K562 (cell line): ENCODE results near the gene MRPL32. TPM values are rescaled to one million over a fixed set of nuclear protein-coding genes. Genes with fewer than 3 reads are reported as not detected.

Experiments
- ATAC-seq: fragments of 200-7000 bp; cut with Tn5 transposase; 3 replicates; pipeline ENCODE4 v1.9.1; 2020; ENCODE audit warnings: moderate library complexity
- BruUV-seq: library from RNA; stranded (reverse); fragments of 400-500 nt; replicated peaks from 2 replicates; lab custom pipeline; 2021; lab: Mats Ljungman, UMichigan
- CTCF ChIA-PET: fragments of 300-600 bp; formaldehyde crosslinking; extraction: SDS; loops from one replicate; lab custom pipeline; 2021; ENCODE audit warnings: low intra/inter-chr PET ratio; lab: Yijun Ruan, JAX
- POLR2A ChIA-PET: fragments of 300-600, 350-650 bp; sonication (Branson Sonifier 250); formaldehyde crosslinking; extraction: SDS; loops from one replicate; lab custom pipeline; 2021; ENCODE audit warnings: antibody characterized with exemption, inconsistent platforms; lab: Yijun Ruan, JAX
- DNase-seq, 4 experiments: peaks; one replicate each; pipeline versions ENCODE4 v3.0.0 to v3.0.0-alpha.2; 2011 to 2018; ENCODE audit warnings: low spot score in 3 of 4, mixed read lengths in 3 of 4; ENCODE audit errors: extremely low read depth in 1 of 4
- FAIRE-seq: peaks from 2 replicates; lab custom pipeline; 2011; peaks lifted over from hg19 to GRCh38; lab: Jason Lieb, UNC
- H2AFZ ChIP-seq: 2 replicates; pipeline ENCODE4 v1.6.0; 2011; ENCODE audit warnings: low read depth, low read length, control low read depth, inconsistent platforms
- H3K27ac ChIP-seq: fragments of 200-600 bp; 3 replicates; pipeline ENCODE4 v1.8.0; 2011; ENCODE audit warnings: low read depth, mild to moderate bottlenecking, control low read depth, inconsistent platforms, low read length, moderate library complexity, mixed read lengths; ENCODE audit errors: extremely low read depth
- H3K27me3 ChIP-seq, 2 experiments: fragments of 300-600 bp in 1 of 2; 2 replicates in 1 of 2; 3 replicates in 1 of 2; pipeline versions ENCODE4 v1.6.0 to v1.8.0; 2011; ENCODE audit warnings: inconsistent platforms in 2 of 2, low read length in 2 of 2, mild to moderate bottlenecking in 1 of 2, mixed read lengths in 1 of 2, moderate library complexity in 1 of 2; ENCODE audit not compliant: control insufficient read depth in 2 of 2, insufficient read depth in 2 of 2
- H3K36me3 ChIP-seq: fragments of 300-600 bp; 3 replicates; pipeline ENCODE4 v1.8.0; 2011; ENCODE audit warnings: mild to moderate bottlenecking, low read length, inconsistent platforms; ENCODE audit not compliant: control insufficient read depth, insufficient read depth
- H3K4me1 ChIP-seq, 2 experiments: fragments of 200-600 bp in 1 of 2; replicated peaks in 1 of 2; 2 replicates in 1 of 2; 3 replicates in 1 of 2; pipeline versions ENCODE4 v1.5.1 to v1.8.0; 2011; ENCODE audit warnings: inconsistent platforms in 2 of 2, low read length in 2 of 2, mild to moderate bottlenecking in 1 of 2, mixed read lengths in 1 of 2, moderate library complexity in 1 of 2; ENCODE audit not compliant: control insufficient read depth in 2 of 2, insufficient read depth in 2 of 2
- H3K4me2 ChIP-seq: 2 replicates; pipeline ENCODE4 v1.6.1; 2011; ENCODE audit warnings: low read length, control low read depth, inconsistent platforms, mixed read lengths; ENCODE audit not compliant: insufficient read depth
- H3K4me3 ChIP-seq: fragments of 200-600 bp; sonication (generic), shearing (Covaris generic); 2 replicates; pipeline ENCODE4 v1.5.1; 2016; ENCODE audit warnings: control low read depth, inconsistent platforms
- H3K79me2 ChIP-seq: fragments of 200-600 bp; 3 replicates; pipeline ENCODE4 v1.8.0; 2011; ENCODE audit warnings: low read length, inconsistent platforms; ENCODE audit not compliant: control insufficient read depth, insufficient read depth
- H3K9ac ChIP-seq, 2 experiments: 2 replicates each; pipeline versions ENCODE4 v1.6.0 to v1.6.1; 2011; ENCODE audit warnings: low read depth in 2 of 2, low read length in 2 of 2, control low read depth in 1 of 2, inconsistent platforms in 1 of 2, mild to moderate bottlenecking in 1 of 2, mixed read lengths in 1 of 2; ENCODE audit not compliant: insufficient read depth in 1 of 2
- H3K9me1 ChIP-seq: one replicate; pipeline ENCODE4 v1.6.0; 2011; ENCODE audit warnings: inconsistent platforms, mild to moderate bottlenecking, low read length, moderate library complexity; ENCODE audit not compliant: control insufficient read depth, insufficient read depth
- H3K9me3 ChIP-seq: replicated peaks from 2 replicates; pipeline ENCODE4 v1.5.1; 2011; ENCODE audit warnings: low read depth, low read length, inconsistent platforms; ENCODE audit not compliant: control insufficient read depth, insufficient read depth
- H4K20me1 ChIP-seq: replicated peaks from 2 replicates; pipeline ENCODE4 v1.6.1; 2011; ENCODE audit warnings: low read length, inconsistent platforms, mixed read lengths; ENCODE audit not compliant: control insufficient read depth, insufficient read depth
- ADNP ChIP-seq: fragments of 200-800 bp; sonication (Bioruptor generic); IDR thresholded peaks from 2 replicates; pipeline ENCODE4 v1.6.1; 2016; ENCODE audit warnings: missing genetic modification characterization, missing compliant biosample characterization
- CEBPB ChIP-seq: fragments of 450-650 bp; IDR thresholded peaks from 2 replicates; pipeline ENCODE4 v1.6.1; 2016; ENCODE audit warnings: missing genetic modification characterization, missing compliant biosample characterization
- CEBPG ChIP-seq, 3 experiments: fragments of 200-800 bp in 1 of 3; sonication (Bioruptor generic) in 1 of 3; sonication (generic) in 1 of 3; formaldehyde crosslinking in 1 of 3; IDR thresholded peaks in 2 of 3; conservative IDR thresholded peaks in 1 of 3; 2 replicates each; pipeline versions ENCODE4 v1.6.1 to v1.8.0; 2016 to 2022; ENCODE audit warnings: missing compliant biosample characterization in 2 of 3, missing genetic modification characterization in 2 of 3, mild to moderate bottlenecking in 1 of 3, missing genetic modification reagents in 1 of 3
- CREBBP ChIP-seq: IDR thresholded peaks from one replicate; pipeline ENCODE4 v1.6.1; 2012; ENCODE audit warnings: low read depth, mild to moderate bottlenecking, control low read depth, inconsistent platforms, low read length
- CTBP1 ChIP-seq: fragments of 450-650 bp; IDR thresholded peaks from 2 replicates; pipeline ENCODE4 v1.6.1; 2016; ENCODE audit warnings: borderline replicate concordance
- HDAC2 ChIP-seq: fragments of 450-650 bp; IDR thresholded peaks from 2 replicates; pipeline ENCODE4 v1.6.1; 2016; ENCODE audit warnings: mild to moderate bottlenecking
- HNRNPK ChIP-seq: fragments of 200-400 bp; formaldehyde crosslinking; IDR thresholded peaks from one replicate; pipeline ENCODE4 v1.6.1; 2018; ENCODE audit warnings: mild to moderate bottlenecking, low read depth, low read length; ENCODE audit not compliant: poor library complexity, severe bottlenecking
- NELFE ChIP-seq: IDR thresholded peaks from 2 replicates; pipeline ENCODE4 v1.6.1; 2011; ENCODE audit warnings: mild to moderate bottlenecking; ENCODE audit not compliant: insufficient read depth, insufficient read length
- NR2F6 ChIP-seq: fragments of 450-650 bp; formaldehyde crosslinking; IDR thresholded peaks from 2 replicates; pipeline ENCODE4 v1.4.0; 2020; ENCODE audit warnings: mild to moderate bottlenecking
- RFX5 ChIP-seq: IDR thresholded peaks from 2 replicates; pipeline ENCODE4 v1.6.1; 2011; ENCODE audit warnings: low read depth, mild to moderate bottlenecking, improper control_type of control experiment, low read length
- SMAD2 ChIP-seq: fragments of 150-350 bp; IDR thresholded peaks from 2 replicates; pipeline ENCODE4 v1.6.1; 2014; ENCODE audit warnings: low read depth, mild to moderate bottlenecking, low read length
- SPI1 ChIP-seq: IDR thresholded peaks from 2 replicates; pipeline ENCODE4 v1.6.1; 2011; ENCODE audit warnings: low read depth, low read length, control low read depth, borderline replicate concordance
- STAT5A ChIP-seq: IDR thresholded peaks from 2 replicates; pipeline ENCODE4 v1.6.1; 2012; ENCODE audit warnings: low read length, inconsistent platforms, borderline replicate concordance
- TARDBP ChIP-seq: fragments of 450-650 bp; IDR thresholded peaks from 2 replicates; pipeline ENCODE4 v1.6.1; 2016
- XRCC5 ChIP-seq: fragments of 200-400 bp; formaldehyde crosslinking; IDR thresholded peaks from 2 replicates; pipeline ENCODE4 v1.6.1; 2017; ENCODE audit warnings: low read depth, mild to moderate bottlenecking, low read length
- ZFP36 ChIP-seq: fragments of 150-350 bp; IDR thresholded peaks from 2 replicates; pipeline ENCODE4 v1.6.1; 2018; ENCODE audit warnings: low read length, low read depth; ENCODE audit not compliant: partially characterized antibody
- WGBS: fragments of 100-300 bp; shearing (Covaris generic); methylation state at CpG from one replicate; pipeline ENCODE4 v1.1.6; 2016; ENCODE audit warnings: low coverage, mixed read lengths; ENCODE audit not compliant: insufficient coverage; ENCODE audit errors: missing lambda C conversion rate; 5-methylcytosine and 5-hydroxymethylcytosine counted together
- in situ Hi-C: fragments of 300-500 bp; cut with MboI; formaldehyde crosslinking; loops from 4 replicates; pipeline ENCODE4 v1.15.0; 2018; ENCODE audit warnings: inconsistent platforms, mixed read lengths
- intact Hi-C: fragments of 100-400 bp; cut with micrococcal nuclease; formaldehyde crosslinking; loops from 2 replicates; pipeline ENCODE4 v1.14.2; 2022
- polyA plus RNA-seq, 8 experiments: library from polyadenylated mRNA; depleted of rRNA in 4 of 8; stranded (reverse) in 5 of 8; unstranded in 3 of 8; fragments of >200 nt; fragmentation: Nextera tagmentation in 2 of 8; fragmentation: Illumina TruSeq in 1 of 8; extraction: Ambion mirVana in 2 of 8; extraction: Trizol in 1 of 8; gene quantifications; 2 replicates each; pipeline versions ENCODE4 v1.2.1 to v1.2.3, GENCODE V29; 2011 to 2014; ENCODE audit warnings: inconsistent platforms in 1 of 8, missing spikeins in 1 of 8
- total RNA-seq, 7 experiments: library from RNA; depleted of rRNA in 6 of 7; stranded (reverse); fragments of >200 nt in 6 of 7; fragmentation: Illumina TruSeq in 2 of 7; extraction: Trizol in 2 of 7; gene quantifications; 2 replicates each; pipeline versions ENCODE4 v1.2.1 to v1.2.3, GENCODE V29; 2011 to 2021; ENCODE audit warnings: low replicate concordance in 1 of 7
- TF ChIP-seq, protein P1 (sequence below): fragments of 200-800 bp; sonication (Bioruptor generic); IDR thresholded peaks from 2 replicates; pipeline ENCODE4 v1.6.1; 2016; ENCODE audit warnings: missing genetic modification characterization, missing compliant biosample characterization
- TF ChIP-seq, protein P2 (sequence below), 2 experiments: fragments of 250-450 bp in 1 of 2; fragments of 450-650 bp in 1 of 2; sonication (Bioruptor Pico) in 1 of 2; IDR thresholded peaks; 2 replicates each; pipeline versions ENCODE4 v1.6.1 to v1.8.0; 2016 to 2021; ENCODE audit warnings: mild to moderate bottlenecking in 2 of 2, moderate library complexity in 2 of 2, missing compliant biosample characterization in 1 of 2, missing genetic modification characterization in 1 of 2

The MRPL32 gene
- total and polyA plus RNA-seq, 9 of the 15 experiments (the other 6 are each of a cell fraction or from before 2014, with no cell fraction given), result 75.5 to 351 (median 138) TPM

GRCh38 chr7:42926204-42926603 is 6.0 kb upstream of the MRPL32 start:
- Histone ChIP-seq H3K4me1 (peaks cover 0 to 19% of the 10 kb centered on the region in 2 experiments; a peak in 3 of 5 replicates), H3K4me3 (no peak overlapping the region), H3K79me2 (peaks cover 64% of the 10 kb centered on the region), H3K27ac (no peak overlapping the region), H4K20me1 (peaks cover 13% of the 10 kb centered on the region; the same call in 1 of the 2 replicates), H2AFZ (no peak overlapping the region), H3K9me1 (no peaks in the 10 kb centered on the region), H3K27me3 (no peaks in the 10 kb centered on the region), H3K36me3 (peaks cover 92% of the 10 kb centered on the region), H3K9ac (no peak overlapping the region), H3K4me2 (no peak overlapping the region), H3K9me3 (no peaks in the 10 kb centered on the region)
- BruUV-seq, result no TSS peak
- in situ Hi-C loops (loop anchor here (25.0 kb wide), 1 partner anchor 336 kb away; no protein-coding TSS in a partner anchor), intact Hi-C loops (no loop called here)
- ATAC-seq (no peak), FAIRE-seq (no peak), DNase-seq (no peak)
- 57% methylated on average over 5 of the region's 5 CpGs for WGBS
- ChIA-PET CTCF (no interaction called here), POLR2A (interaction anchor here (0.5 to 1.7 kb wide), 2 partner anchors 10 to 1854 kb away, joined by 3 to 5 read pairs; no protein-coding TSS in a partner anchor)
- TF ChIP-seq NELFE, result no peak
- TF ChIP-seq CEBPG (CRISPR knock-in tag; IDR thresholded peaks at IDR 0.05), result no peak
- 0 out of 4 replicates have a peak, but pooled peaks of 1 of the 2 experiments have one; percentile 25 for TF ChIP-seq CEBPG (tag; conservative IDR thresholded peaks at IDR 0.05 in 1 of 2, IDR thresholded peaks at IDR 0.05 in 1 of 2)
- TF ChIP-seq XRCC5, result no peak
- no peak for TF ChIP-seq STAT5A
- TF ChIP-seq TARDBP, result no peak
- TF ChIP-seq NR2F6, result no peak
- no peak for TF ChIP-seq CREBBP
- no peak for TF ChIP-seq CTBP1
- TF ChIP-seq SPI1, result peak; percentile 96
- TF ChIP-seq, protein P1, sequence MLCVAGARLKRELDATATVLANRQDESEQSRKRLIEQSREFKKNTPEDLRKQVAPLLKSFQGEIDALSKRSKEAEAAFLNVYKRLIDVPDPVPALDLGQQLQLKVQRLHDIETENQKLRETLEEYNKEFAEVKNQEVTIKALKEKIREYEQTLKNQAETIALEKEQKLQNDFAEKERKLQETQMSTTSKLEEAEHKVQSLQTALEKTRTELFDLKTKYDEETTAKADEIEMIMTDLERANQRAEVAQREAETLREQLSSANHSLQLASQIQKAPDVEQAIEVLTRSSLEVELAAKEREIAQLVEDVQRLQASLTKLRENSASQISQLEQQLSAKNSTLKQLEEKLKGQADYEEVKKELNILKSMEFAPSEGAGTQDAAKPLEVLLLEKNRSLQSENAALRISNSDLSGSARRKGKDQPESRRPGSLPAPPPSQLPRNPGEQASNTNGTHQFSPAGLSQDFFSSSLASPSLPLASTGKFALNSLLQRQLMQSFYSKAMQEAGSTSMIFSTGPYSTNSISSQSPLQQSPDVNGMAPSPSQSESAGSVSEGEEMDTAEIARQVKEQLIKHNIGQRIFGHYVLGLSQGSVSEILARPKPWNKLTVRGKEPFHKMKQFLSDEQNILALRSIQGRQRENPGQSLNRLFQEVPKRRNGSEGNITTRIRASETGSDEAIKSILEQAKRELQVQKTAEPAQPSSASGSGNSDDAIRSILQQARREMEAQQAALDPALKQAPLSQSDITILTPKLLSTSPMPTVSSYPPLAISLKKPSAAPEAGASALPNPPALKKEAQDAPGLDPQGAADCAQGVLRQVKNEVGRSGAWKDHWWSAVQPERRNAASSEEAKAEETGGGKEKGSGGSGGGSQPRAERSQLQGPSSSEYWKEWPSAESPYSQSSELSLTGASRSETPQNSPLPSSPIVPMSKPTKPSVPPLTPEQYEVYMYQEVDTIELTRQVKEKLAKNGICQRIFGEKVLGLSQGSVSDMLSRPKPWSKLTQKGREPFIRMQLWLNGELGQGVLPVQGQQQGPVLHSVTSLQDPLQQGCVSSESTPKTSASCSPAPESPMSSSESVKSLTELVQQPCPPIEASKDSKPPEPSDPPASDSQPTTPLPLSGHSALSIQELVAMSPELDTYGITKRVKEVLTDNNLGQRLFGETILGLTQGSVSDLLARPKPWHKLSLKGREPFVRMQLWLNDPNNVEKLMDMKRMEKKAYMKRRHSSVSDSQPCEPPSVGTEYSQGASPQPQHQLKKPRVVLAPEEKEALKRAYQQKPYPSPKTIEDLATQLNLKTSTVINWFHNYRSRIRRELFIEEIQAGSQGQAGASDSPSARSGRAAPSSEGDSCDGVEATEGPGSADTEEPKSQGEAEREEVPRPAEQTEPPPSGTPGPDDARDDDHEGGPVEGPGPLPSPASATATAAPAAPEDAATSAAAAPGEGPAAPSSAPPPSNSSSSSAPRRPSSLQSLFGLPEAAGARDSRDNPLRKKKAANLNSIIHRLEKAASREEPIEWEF (CRISPR knock-in tag), result no peak
- TF ChIP-seq SMAD2, result no peak
- no peak for TF ChIP-seq HDAC2
- TF ChIP-seq, protein P2, sequence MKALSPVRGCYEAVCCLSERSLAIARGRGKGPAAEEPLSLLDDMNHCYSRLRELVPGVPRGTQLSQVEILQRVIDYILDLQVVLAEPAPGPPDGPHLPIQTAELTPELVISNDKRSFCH (CRISPR knock-in tag; IDR thresholded peaks at IDR 0.05), result no peak
- TF ChIP-seq, protein P2 (tag; IDR thresholded peaks at IDR 0.05), result no peak
- TF ChIP-seq ZFP36, result no peak
- TF ChIP-seq HNRNPK, result no peak
- TF ChIP-seq ADNP (tag), result no peak
- TF ChIP-seq RFX5, result no peak
- TF ChIP-seq CEBPB, result peak; percentile 52
